IPS-11a (cell line): ENCODE measurements around the gene CDH4.

Experiments
- H3K4me3 ChIP-seq: one replicate; pipeline ENCODE4 v1.5.1; 2013; ENCODE audit warnings: low read depth, low read length, control low read depth

CDH4 gene

DNA sequence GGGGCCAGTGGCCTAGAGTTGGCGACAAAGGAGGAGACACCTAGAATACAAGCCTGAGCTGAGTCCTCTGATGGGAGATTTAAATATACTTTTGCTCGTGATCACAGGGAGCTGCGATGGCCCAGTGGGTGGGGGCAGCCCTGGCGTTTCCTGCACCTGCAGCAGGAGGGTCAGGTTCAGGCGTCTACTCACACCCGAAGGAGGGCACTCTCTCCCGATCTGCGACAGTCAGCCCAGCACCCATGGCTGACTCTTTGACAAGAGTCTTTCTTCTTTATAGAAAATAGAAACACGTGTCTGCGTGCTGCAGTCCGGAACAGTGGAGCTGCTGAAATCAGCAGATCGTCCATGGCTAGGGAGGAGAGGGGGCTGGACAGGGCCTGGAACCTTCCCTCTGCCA, 338.2 kb downstream of the CDH4 start:
- no peak overlapping the region for H3K4me3 ChIP-seq

DNA sequence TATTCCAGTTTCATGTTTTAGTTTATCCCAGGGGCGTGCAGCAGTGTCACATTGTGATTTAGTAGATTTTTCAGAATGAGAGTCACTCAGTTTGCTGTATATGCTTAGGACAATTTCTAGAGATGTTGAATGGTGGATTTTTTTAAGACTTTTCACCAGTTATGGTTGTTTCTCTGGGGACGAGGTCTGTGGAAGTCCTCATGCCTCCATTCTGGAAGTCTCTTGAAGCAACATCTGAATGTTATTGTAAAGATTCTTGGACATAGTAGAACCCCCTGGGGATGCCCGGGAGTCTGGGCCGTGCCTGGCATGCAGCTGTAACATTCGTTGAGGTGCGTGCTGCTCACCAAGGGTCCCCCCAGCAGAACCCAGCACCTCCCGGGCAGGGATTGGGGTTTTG, 341.5 kb downstream of the CDH4 start:
- H3K4me3 ChIP-seq: no peak overlapping the region

DNA sequence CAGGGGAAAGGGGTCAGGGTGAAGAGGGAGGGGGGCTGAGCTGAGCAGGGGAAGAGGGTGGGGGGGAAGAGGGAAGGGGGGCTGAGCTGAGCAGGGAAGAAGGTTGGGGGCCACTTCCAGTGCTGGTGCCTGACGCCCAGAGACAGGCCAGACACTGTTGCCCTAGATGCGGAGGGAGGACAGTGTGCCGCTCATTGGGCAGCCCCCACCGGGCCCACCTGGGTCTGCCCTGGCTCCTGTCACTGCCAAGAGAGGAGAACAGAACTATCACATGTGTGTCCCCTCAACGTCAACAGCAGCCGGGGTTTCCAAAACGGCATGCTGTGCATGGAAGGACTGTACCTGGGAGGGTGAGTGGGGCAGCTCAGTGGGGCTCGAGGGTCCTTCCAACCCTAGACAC, 342.1 kb downstream of the CDH4 start:
- no peak overlapping the region for H3K4me3 ChIP-seq

DNA sequence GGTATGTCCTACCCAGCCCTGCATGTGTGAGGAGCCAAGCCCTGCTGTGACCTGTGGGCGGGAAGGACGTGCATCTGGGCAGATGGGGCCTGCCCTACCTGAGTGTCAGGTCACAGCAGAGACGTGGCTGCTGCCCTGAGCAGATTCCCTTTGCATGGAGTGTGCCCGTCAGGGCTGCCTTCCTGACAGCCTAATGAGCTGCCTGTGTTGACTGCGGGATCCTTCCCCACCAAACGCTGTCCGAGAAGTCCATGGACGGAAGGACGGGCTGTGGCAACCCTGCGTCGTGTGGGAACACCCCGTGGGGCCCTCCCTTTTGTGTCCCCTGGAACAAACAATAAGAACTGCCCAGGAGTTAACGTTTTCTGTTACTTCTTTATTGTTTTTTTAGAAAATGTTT, 343.2 kb downstream of the CDH4 start:
- no peak overlapping the region for H3K4me3 ChIP-seq

DNA sequence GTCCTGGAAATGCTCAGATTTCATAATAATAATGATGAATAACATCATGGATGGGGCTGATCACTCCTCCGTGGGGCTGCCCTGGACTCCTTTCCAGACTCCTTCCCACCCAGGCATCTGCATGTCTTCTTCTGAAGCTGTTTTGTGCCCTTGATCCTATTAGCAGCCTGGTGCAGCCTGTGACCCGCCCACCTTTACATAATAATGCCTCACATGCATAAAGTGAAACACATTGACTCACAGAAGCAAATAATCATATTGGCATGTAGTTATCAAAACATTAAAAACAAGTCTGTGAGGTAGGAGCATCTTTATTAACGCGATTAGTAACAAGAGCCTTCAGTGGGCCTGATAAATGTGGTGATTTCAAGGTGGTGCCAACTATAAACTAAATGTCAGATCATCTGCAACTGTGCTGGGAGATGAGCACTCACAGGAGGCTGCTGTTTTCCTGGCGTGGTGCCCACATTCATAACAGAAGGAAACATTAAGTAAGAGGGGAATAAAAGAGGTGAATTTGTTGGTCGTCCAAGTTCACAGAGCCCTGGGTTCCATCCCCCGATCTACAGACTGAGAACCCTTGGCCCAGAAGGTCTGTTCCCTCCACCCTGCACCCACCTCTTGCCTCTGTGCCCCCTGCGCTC, 344.7 kb downstream of the CDH4 start:
- H3K4me3 ChIP-seq: no peak overlapping the region

DNA sequence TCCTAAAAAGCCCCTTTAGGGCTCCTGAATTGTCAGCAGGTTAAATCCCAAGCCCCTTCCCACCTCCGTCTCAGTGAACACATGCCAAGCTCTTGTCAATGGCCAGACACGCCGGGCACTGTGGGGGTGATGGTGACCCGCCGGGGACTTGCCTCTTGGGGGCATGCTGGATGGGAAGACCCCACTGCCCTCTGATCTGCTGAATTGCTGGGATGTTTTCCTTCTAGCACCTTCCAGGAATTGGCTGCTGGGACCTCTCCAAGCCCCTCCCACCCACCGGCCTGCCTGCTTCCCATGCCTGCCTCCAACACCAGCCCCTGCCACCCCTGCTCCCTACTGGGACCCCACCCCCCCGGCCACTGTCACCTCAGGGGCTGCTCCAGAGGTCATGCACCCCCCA, 345.9 kb downstream of the CDH4 start:
- H3K4me3 ChIP-seq: no peak overlapping the region

DNA sequence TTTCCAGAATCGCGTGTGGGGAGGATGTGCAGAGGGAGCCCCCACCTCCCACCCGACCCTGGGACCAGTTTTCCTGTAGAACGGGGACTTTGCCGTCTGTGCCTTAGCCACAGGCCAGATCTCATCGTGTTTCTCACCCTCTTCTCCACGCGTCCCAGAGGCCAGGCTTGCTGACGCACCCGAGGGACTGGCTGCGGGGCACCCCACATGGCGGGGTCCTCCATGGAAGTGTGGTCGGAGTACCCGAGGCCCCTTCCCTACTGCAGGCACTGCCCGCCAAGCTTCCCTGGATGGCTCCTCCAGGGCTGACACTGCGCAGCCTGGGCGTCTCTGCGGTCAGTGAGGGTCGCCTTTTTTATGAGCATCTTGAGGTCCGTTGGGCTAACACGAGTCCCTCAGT, 346.5 kb downstream of the CDH4 start:
- H3K4me3 ChIP-seq: no peak overlapping the region

DNA sequence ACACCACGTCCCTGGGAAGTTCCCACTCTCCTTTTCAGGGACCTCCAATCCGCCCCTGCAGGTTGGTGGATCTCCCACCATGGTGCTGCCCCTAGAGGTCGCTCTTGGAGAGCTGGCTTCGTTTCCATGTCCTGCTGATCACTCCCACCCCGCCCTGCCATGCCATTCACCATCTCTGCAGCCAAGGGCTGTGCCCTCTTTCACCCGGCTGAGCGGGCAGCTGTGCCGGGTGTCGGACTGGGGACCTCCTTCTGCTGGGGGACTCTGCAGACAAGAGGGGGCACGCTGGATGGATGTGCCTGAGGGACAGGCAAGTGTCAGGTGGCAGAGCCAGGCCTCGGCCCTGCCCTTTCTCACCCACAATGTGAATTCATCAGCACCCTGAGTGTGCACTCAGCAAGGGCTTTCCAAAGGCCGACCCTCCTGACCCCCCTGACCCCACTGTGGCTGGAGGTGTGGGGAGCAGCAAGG, 347.0 kb downstream of the CDH4 start:
- no peak overlapping the region for H3K4me3 ChIP-seq

DNA sequence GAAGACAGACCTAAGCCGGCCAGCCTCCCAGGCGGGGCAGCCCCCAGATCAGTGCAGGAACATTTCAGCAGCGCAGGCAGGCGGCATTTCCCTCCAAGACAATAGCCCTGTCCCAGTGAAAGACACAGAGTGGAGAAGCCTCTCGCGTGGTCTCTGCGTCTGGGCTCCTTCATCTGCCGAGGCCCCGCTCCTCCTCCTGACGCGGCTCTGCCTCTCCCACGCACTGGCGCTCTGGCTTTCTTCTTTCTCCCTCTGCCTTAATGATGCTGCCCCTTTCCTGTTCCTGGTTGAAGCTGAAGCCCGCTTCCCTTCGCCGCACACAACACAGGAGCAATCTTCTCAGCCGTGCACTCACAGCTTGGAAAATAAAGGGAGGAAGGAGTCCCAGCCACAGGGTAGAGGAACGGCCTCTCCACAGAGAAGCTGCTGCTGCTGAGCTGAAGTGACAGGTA, 347.5 kb downstream of the CDH4 start:
- H3K4me3 ChIP-seq: no peak overlapping the region

DNA sequence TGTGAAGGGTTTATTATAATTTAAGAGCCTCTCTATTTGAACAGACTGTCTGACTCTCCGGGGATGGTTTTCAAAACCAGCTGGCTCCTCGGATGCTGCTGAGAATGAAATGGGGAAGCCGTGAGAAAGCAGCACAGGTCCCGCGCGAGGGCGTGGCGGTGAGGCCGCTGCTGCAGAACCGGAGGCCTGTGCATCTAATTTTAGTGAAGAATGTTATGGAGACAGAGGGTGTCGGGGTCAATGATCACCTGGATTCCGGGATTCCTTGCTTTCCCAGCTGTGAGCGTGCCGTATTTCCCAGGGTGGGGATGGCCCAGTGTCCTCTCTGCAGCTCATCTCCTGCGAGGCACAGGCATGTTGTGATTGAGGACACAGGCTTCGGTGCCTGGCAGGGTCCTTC, 348.0 kb downstream of the CDH4 start:
- H3K4me3 ChIP-seq: no peak overlapping the region

DNA sequence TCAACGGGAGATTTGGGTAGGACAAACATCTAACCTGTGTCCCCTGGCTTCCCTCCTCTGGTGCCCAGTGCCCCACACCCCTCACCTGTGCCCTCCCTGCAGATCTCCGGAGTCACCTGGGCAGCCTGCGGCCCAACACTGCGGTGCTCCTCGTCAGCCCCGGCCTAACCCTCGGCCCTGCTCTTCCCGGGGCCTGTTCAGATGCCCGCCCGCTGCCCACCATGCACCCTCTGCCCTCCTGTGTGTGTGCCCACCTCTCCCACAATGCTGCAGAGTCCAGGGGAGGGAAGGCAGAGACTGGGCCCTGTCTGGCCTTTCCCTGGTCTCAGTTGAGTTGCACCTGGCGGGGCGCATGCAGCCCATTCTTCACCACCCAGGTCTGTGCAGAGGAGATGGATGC, 349.3 kb downstream of the CDH4 start:
- no peak overlapping the region for H3K4me3 ChIP-seq

DNA sequence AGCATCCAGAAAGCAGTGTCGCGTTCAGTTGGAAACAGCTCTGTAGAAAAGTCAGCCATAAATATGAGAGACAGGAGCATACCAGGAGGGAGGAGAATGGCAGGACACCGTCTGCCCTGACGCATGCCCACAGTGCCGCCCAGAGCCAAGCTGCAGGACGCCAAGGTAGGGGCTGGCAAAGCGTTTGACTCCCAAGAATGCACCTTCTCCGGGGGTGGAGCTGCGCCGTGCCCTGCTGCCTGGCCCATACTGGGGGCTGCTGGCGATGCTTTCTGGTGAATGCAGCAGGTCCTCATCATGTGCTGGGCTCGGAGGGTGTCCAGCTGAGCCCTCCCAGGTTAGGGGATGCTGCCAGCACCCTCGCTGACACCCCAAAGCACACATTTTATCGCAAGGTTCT, 349.8 kb downstream of the CDH4 start:
- no peak overlapping the region for H3K4me3 ChIP-seq

DNA sequence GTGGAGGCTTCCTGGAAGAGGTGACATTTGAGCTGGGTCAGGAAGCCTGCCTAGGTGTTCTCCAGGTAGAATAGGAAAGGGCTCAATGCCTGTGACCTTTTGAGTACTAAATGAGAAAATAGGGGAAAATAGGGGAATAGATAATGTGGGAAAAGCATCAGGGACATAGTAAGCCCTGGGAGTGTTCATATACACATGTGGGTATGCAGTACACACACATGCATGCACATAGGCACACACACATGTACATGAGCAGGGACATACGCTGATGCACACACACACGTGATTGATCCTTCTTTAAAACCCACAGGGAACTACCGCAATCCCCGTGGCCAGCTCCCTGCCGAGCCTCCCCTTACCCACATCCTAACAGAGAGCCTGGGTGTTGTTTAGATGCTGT, 351.7 kb downstream of the CDH4 start:
- H3K4me3 ChIP-seq: no peak overlapping the region

DNA sequence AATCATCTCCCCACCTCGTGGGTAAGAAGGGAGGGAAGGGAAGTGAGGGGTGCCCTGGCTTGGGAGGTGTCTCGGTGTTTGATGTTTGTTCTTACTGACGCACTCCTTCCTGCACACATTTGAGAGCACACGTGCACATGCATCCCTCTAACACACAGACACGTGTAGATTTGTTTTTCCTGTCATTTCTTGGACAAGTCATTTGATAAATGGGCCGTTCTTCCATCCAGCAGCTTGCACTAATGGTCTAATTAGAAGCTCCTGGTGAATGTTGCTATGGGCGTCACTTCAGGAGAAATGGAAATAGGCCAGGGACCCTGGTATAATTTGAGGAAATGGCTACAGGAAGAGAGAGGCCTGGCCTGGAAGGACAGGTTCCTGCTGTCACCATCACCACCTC, 352.5 kb downstream of the CDH4 start:
- H3K4me3 ChIP-seq: no peak overlapping the region

DNA sequence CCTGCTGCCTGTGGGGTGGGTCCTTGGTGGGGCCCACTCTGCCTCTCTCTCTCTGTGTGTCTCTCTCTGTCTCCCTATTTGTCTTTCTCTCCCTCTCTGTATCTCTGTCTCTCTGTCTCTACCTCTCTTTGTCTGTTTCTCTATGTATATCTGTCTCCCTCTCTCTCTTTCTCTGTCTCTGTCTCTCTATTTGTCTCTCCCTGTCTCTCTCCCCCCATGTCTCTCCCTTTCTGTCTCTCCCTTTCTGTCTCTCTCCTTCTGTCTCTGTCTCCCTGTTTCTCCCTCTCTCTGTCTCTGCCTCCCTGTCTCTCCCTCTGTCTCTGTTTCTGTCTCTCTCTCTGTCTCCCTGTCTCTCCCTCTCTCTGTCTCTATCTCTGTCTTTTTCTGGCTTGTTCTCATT, 353.2 kb downstream of the CDH4 start:
- no peak overlapping the region for H3K4me3 ChIP-seq

DNA sequence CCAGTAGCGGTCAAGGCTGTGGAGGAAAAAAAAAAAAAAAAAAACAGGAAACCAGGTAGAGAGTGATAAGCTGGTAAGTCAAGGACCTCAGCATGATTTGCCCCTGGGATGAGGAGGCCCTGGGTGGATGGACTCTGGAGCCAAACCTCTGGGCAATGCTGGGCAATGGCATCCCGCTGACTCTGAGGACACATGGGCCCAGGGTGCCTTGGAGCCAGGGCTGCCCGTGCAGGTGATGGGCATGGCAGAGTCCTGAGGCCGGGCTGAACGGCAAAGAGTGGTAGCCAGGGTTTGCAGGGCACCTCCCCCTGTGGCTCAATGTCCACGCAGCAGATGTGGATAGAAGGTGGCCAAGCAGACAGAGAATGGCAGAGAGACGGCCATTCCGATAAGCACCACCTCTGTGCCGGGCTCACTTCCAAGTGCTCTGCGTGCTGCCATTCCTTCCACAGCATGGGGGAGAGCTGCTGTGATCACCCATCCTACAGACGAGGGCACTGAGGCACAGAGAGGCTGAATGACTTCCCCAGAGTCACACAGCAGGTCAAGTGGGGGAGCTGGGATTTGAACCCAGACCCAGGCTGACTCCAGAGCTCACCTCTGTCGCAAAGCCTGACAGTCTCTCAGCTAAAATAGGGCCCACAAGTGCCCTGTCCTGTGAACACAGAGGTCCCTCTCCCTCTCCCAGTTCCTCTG, 353.9 kb downstream of the CDH4 start:
- no peak overlapping the region for H3K4me3 ChIP-seq

DNA sequence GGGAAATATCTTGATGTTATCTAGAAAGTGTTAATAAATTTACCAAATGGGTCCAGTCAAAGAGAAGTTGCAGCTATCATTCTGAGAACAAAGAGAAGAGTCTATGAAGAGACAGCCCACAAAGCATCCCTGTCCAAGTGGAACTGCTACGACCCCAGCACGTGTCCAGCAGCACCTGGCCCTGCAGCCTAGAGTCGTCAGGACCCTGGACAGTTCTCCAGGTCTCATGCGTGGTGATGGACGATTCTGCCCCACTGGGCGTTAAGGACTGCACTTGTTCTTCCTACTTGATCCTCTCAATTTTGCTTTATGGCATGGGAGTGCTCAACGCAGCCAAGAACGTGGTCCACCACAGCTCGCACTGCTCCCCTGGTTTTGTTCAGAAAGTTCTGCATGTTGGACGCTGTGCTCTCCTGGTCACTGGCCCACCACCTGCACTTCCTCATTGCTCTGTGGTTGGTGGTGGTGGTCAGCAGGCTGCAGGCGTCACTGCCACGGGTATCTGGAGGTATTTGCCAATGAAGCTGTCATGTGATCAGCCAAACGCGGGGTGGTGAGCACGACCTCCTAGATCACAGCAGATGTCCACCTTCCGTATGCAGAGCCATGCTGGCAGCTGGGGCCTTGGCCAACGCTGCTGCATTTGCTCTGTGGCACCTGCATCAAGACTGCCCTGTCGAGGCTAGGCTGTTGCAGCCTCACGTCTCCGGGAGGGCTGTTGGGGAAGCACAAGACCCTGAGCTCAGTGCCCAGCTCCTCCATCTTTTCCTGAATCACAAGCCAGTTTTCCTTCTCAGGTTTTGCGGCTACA, 356.4 kb downstream of the CDH4 start:
- H3K4me3 ChIP-seq: no peak overlapping the region

DNA sequence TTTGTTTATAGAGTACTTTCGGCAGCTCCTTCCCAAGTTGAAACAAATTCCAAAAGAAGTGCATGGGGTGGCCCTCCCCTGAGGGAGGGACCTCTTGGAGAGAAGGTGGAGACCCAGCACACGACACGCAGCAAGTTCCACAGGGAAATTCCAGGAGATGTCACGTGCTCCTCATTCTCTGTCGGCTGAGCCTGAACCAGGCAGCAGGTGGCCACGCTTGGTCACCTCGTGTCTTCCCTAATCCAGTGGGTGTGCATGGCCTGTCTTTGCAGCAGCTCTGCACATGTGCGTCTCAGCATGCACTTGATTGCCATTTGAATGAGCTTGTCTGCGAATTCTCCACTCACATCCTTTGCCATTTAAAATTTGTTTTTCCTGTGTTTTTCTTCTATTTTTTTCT, 357.4 kb downstream of the CDH4 start:
- no peak overlapping the region for H3K4me3 ChIP-seq

DNA sequence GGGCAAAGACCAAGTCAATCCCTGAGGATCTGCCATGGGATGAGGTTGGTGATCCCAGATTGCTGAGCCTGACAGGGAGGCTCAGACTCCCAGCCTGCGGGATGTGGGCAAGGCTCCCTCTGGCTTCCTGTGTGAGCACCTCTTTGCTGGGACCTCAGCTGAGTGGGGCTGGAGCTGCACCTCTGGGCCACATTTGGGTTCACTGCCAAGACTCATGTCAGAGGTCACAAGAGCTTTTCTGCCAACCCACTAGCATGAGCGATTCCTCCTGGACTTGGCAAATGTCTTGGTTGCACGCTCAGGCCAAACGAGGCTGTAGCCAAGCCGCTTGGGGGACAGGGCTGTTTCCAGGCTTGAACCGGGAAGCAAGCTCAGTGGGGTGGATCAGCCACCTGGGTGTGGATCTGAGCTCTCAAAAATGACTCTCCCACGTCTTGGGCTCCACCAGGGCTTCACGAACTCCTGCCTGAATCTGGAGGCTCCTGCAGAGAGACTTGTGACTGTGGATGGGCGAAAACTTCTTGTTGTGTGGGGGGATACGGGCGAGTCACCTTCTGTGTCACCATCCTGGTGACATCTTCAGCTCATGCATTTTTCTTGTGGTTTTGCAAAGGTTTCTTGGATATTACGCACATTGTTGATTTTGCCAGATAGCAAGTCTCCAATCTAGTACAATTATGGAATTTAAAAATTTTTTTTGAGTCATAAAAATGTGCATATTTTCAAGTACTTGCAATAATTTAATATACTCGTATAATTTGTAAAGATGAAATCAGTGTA, 359.5 kb downstream of the CDH4 start:
- H3K4me3 ChIP-seq: no peak overlapping the region

DNA sequence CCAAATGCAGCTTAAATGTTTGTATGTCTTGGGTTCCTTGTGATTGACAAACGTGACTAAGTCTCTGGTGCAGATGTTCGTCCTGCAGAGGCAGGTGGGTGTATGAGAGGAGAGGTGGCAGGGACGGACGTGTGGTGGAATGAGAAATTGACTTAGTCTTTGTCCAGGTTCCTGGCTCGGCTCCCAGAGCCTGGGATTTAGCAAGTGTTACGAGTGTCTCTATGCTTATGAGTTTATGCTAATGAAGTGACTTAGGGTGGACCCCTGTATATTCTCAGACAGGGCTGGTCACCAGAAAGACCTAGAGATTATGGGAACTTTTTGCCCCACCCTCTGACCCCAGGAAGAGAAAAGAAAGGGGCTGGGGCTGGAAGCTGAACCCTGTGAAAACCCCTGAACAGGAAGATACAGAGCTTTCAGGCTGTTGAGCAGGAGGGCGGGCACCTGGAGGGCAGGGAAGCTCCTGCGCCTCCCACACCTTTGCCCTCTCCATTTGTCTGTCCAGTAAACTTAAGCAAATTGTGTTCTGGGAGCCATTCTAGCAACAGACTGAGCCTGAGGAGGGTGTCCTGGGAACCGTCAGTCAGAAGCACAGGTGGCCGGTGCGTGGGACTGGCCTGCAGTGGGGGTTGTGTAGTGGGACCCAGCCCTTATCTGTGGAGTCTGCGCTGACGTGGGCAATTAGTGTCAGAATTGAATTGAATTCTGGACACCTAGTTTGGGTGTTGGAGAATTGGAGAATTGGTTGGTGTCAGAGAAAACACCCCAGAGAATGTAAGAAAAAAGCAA, 362.1 kb downstream of the CDH4 start:
- H3K4me3 ChIP-seq: no peak overlapping the region
